DMS153 (cell line): ENCODE results near the gene ANKRD13C.

Source experiments
- DNase-seq: peaks from one replicate; lab custom pipeline; 2025; lab: John Stamatoyannopoulos, UW

The ANKRD13C gene

DNA sequence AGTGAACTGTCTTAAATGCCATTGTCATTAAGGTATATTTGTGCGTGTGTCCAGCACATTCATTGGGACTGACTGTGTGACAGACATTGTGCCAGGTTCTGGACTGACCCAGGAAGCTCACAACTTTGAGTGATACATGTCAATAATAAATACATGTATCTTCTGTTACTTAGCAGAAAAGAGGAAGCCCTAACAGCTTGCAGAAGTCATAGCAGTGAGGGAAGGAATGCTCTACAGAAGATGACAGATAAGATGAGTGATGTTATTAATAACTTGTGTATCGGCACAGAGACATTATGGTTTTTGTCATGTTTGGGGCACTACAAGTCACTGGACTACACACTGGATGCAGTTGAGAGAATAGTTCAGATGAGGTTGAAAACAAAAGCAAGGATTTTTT is 134.5 kb downstream of the ANKRD13C start:
- no peak for DNase-seq

GRCh38 chr1:70211541-70211940 is 143.0 kb downstream of the ANKRD13C start:
- DNase-seq, result no peak

DNA sequence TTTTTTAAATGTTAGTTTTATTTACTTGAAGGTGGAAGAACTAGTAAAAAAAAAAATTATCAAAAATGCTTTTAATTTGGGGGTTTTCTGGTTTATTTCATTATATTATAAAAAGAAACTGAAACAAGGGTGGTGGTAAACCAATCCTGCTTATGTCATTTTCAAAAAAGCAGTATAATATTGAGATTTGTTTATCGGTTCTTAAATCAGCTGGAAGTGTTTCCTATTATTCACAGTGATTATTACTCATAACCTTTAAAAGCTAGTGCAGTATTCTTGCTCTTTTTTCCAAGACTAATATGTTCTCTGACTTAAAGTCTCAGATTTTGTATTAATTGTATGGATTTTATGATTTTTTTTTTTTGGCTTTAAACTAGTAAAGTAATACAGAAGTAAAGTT is 143.7 kb downstream of the ANKRD13C start:
- DNase-seq, result no peak
